ENCODE data around the gene HPCAL1.

GRCh38 chr2:10285191-10285555 is 17.5 kb upstream of the HPCAL1 start:
- TF ChIP-seq CTCF (conservative IDR thresholded peaks at IDR 0.05; ENCODE audit: low read depth in 2 of 2), result no peak
- TF ChIP-seq POLR2AphosphoS5 (IDR thresholded peaks at IDR 0.05; ENCODE audit: low read depth), result no peak
- no peak for TF ChIP-seq CREB1 (CRISPR knock-in tag; IDR thresholded peaks at IDR 0.05; ENCODE audit: low read depth)
- no peak for TF ChIP-seq REST (IDR thresholded peaks at IDR 0.05; ENCODE audit: unreplicated experiment)
- no peak for TF ChIP-seq EZH2 (IDR thresholded peaks at IDR 0.05; ENCODE audit: low read depth, unreplicated experiment)
- no peak for TF ChIP-seq JUNB (IDR thresholded peaks at IDR 0.05; ENCODE audit: unreplicated experiment)
- TF ChIP-seq STAT1 (IDR thresholded peaks at IDR 0.05; ENCODE audit: unreplicated experiment), result no peak
- TF ChIP-seq EZH2phosphoT487 (IDR thresholded peaks at IDR 0.05; ENCODE audit: unreplicated experiment), result no peak
- TF ChIP-seq ZNF114 (CRISPR knock-in tag; IDR thresholded peaks at IDR 0.05), result no peak
- TF ChIP-seq ZNF331 (CRISPR knock-in tag; IDR thresholded peaks at IDR 0.05; ENCODE audit: low read depth), result no peak
- no peak for TF ChIP-seq NANOG (IDR thresholded peaks at IDR 0.05; ENCODE audit: borderline replicate concordance)
- no peak for TF ChIP-seq ETS1 (IDR thresholded peaks at IDR 0.05)
- no peak for TF ChIP-seq ZNF462 (CRISPR knock-in tag; IDR thresholded peaks at IDR 0.05)

Measured in GM23338 (cell line).